Mesenchymal stem cell (in vitro differentiated cells and primary cell): ENCODE measurements around the gene TSPAN8.

Experiments used
- DNase-seq: peaks from one replicate; pipeline ENCODE4 v3.0.0-alpha.2; 2013
- H2AFZ ChIP-seq: one replicate; pipeline ENCODE4 v1.6.1; 2013; ENCODE audit warnings: low read depth, mild to moderate bottlenecking, control low read depth, inconsistent platforms, low read length, moderate library complexity
- H2AK5ac ChIP-seq: 2 replicates; pipeline ENCODE4 v1.6.1; 2013; ENCODE audit warnings: low read length, moderate library complexity, mild to moderate bottlenecking, inconsistent platforms; ENCODE audit not compliant: severe bottlenecking
- H2BK120ac ChIP-seq: one replicate; pipeline ENCODE4 v1.6.1; 2013; ENCODE audit warnings: low read depth, mild to moderate bottlenecking, inconsistent platforms, low read length, moderate library complexity
- H2BK12ac ChIP-seq, 2 experiments: one replicate each; pipeline ENCODE4 v1.6.1; 2013; ENCODE audit warnings: inconsistent platforms in 2 of 2, low read length in 2 of 2, mild to moderate bottlenecking in 2 of 2, moderate library complexity in 2 of 2, control low read depth in 1 of 2
- H2BK15ac ChIP-seq: one replicate; pipeline ENCODE4 v1.6.1; 2013; ENCODE audit warnings: mild to moderate bottlenecking, low read depth, inconsistent platforms; ENCODE audit not compliant: poor library complexity, severe bottlenecking
- H2BK5ac ChIP-seq: 2 replicates; pipeline ENCODE4 v1.6.1; 2013; ENCODE audit warnings: low read depth, mild to moderate bottlenecking, low read length, control low read depth, inconsistent platforms; ENCODE audit not compliant: poor library complexity, severe bottlenecking
- H3K14ac ChIP-seq, 2 experiments: one replicate each; pipeline ENCODE4 v1.6.1; 2013; ENCODE audit warnings: inconsistent platforms in 2 of 2, low read length in 2 of 2, control low read depth in 1 of 2, mild to moderate bottlenecking in 1 of 2, moderate library complexity in 1 of 2
- H3K18ac ChIP-seq, 2 experiments: one replicate each; pipeline ENCODE4 v1.6.1; 2013; ENCODE audit warnings: inconsistent platforms in 2 of 2, low read length in 2 of 2, control low read depth in 1 of 2, low read depth in 1 of 2, mild to moderate bottlenecking in 1 of 2
- H3K23ac ChIP-seq, 2 experiments: one replicate each; pipeline ENCODE4 v1.6.1; 2013; ENCODE audit warnings: inconsistent platforms in 2 of 2, low read length in 2 of 2, mild to moderate bottlenecking in 2 of 2, moderate library complexity in 2 of 2, control low read depth in 1 of 2
- H3K27ac ChIP-seq: 2 replicates; pipeline ENCODE4 v1.5.1; 2013; ENCODE audit warnings: mild to moderate bottlenecking, moderate library complexity, low read length, control low read depth, inconsistent platforms; ENCODE audit not compliant: poor library complexity, severe bottlenecking
- H3K27me3 ChIP-seq, 2 experiments: 2 replicates each; pipeline versions ENCODE4 v1.6.1 to v1.7.0; 2013; ENCODE audit warnings: low read length in 2 of 2, mild to moderate bottlenecking in 2 of 2, moderate library complexity in 2 of 2, control low read depth in 1 of 2, inconsistent platforms in 1 of 2; ENCODE audit not compliant: control insufficient read depth in 1 of 2, insufficient read depth in 1 of 2
- H3K36me3 ChIP-seq, 2 experiments: 2 replicates each; pipeline versions ENCODE4 v1.6.1 to v1.7.0; 2013; ENCODE audit warnings: low read length in 2 of 2, control low read depth in 1 of 2, inconsistent platforms in 1 of 2, low read depth in 1 of 2, mild to moderate bottlenecking in 1 of 2; ENCODE audit not compliant: insufficient read depth in 2 of 2, control insufficient read depth in 1 of 2
- H3K4ac ChIP-seq, 2 experiments: one replicate each; pipeline ENCODE4 v1.6.1; 2013; ENCODE audit warnings: inconsistent platforms in 2 of 2, low read length in 2 of 2, mild to moderate bottlenecking in 2 of 2, moderate library complexity in 2 of 2, control low read depth in 1 of 2, low read depth in 1 of 2
- H3K4me1 ChIP-seq: 2 replicates; pipeline ENCODE4 v1.6.1; 2013; ENCODE audit warnings: low read depth, low read length, control low read depth; ENCODE audit not compliant: control insufficient read depth, insufficient read depth
- H3K4me2 ChIP-seq: 2 replicates; pipeline ENCODE4 v1.6.1; 2013; ENCODE audit warnings: low read length, mild to moderate bottlenecking, inconsistent platforms; ENCODE audit not compliant: poor library complexity, severe bottlenecking
- H3K4me3 ChIP-seq, 2 experiments: 2 replicates each; pipeline versions ENCODE4 v1.5.1 to v1.7.0; 2013; ENCODE audit warnings: low read length in 2 of 2, mild to moderate bottlenecking in 2 of 2, control low read depth in 1 of 2, low read depth in 1 of 2; ENCODE audit not compliant: insufficient read depth in 1 of 2
- H3K79me1 ChIP-seq: replicated peaks from 2 replicates; pipeline ENCODE4 v1.6.1; 2013; ENCODE audit warnings: mild to moderate bottlenecking, control low read depth, low read length, inconsistent platforms; ENCODE audit not compliant: poor library complexity, severe bottlenecking
- H3K9ac ChIP-seq: 2 replicates; pipeline ENCODE4 v1.7.0; 2013; ENCODE audit warnings: mild to moderate bottlenecking, low read length, moderate library complexity
- H3K9me3 ChIP-seq: 2 replicates; pipeline ENCODE4 v1.7.0; 2013; ENCODE audit warnings: mild to moderate bottlenecking, low read length; ENCODE audit not compliant: control insufficient read depth
- H4K8ac ChIP-seq: one replicate; pipeline ENCODE4 v1.6.1; 2013; ENCODE audit warnings: inconsistent platforms, mild to moderate bottlenecking, low read length, moderate library complexity
- H4K91ac ChIP-seq: one replicate; pipeline ENCODE4 v1.6.1; 2013; ENCODE audit warnings: mild to moderate bottlenecking, low read length, inconsistent platforms
- WGBS: methylation state at CpG from one replicate; pipeline ENCODE4 v1.1.7; 2013; ENCODE audit warnings: mixed read lengths; 5-methylcytosine and 5-hydroxymethylcytosine counted together

Gene TSPAN8

DNA sequence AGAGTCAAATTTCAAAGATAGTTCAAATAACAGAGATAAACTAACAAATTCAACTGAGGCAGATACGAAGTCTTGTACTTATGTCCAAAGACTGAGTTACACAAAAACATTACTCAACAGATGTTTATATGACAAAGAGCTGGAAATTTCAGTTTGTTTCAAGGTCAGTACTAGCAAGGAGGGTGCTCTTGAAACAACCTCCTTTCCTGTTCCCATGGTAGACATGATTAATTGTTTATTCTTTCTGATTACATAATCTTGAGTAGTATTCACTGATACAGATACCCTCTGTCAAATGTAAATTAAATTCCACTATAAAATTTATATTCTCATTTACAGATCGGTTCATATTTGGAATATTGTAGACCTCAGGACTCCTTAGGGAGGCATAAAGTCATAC, 23.4 kb downstream of the TSPAN8 start:
- Histone ChIP-seq H3K4me2 (no peak overlapping the region), H3K27me3 (no peaks in the 10 kb centered on the region), H3K4ac (no peak overlapping the region), H3K14ac (no peak overlapping the region), H3K4me1 (no peaks in the 10 kb centered on the region), H2BK120ac (no peak overlapping the region), H3K36me3 (no peaks in the 10 kb centered on the region), H3K18ac (no peak overlapping the region), H3K9me3 (no peaks in the 10 kb centered on the region), H3K4me3 (no peak overlapping the region), H2AK5ac (no peak overlapping the region), H3K9ac (no peak overlapping the region), H4K91ac (no peak overlapping the region), H3K79me1 (no peaks in the 10 kb centered on the region), H3K27ac (no peak overlapping the region), H2BK12ac (no peak overlapping the region), H2BK5ac (no peak overlapping the region), H2BK15ac (no peak overlapping the region), H4K8ac (no peak overlapping the region), H3K23ac (no peak overlapping the region), H2AFZ (no peak overlapping the region)
- 0% methylated on average over 1 of the region's 2 CpGs for WGBS
- peak; percentile 4 for DNase-seq

DNA sequence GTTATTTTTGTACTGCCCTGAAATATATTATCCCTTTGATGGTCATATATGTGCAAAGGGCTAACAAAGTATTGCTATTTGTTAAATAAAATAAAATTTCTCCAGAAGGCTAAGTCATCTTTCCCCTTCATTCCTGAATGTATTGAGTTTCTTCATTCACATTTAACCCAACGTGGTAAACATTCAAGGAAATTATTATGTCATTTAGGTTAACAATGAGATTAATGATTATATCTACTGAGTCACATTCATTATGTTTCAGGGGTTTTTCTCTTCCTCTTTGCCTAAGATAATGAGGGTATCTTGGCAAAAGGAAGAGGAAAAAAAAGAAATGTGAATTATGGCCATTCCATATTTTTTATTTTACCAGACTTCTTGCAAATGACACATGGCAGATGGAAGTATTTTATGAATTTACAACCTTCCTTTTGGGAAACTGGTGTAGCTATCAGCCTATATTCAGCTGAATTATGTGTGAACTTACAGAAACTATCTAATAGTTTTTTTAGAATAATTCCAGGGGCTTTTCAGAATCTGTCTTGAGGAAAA, 27.2 kb downstream of the TSPAN8 start:
- no peak overlapping the region for H2AK5ac ChIP-seq
- no peak overlapping the region for H3K4ac ChIP-seq
- H2BK12ac ChIP-seq: no peak overlapping the region
- no CpG with 5 or more reads among the region's 1 CpG for WGBS
- H4K8ac ChIP-seq: no peak overlapping the region
- no peak overlapping the region for H3K18ac ChIP-seq
- no peaks in the 10 kb centered on the region for H3K36me3 ChIP-seq
- H3K23ac ChIP-seq: no peak overlapping the region
- H4K91ac ChIP-seq: no peak overlapping the region
- H3K4me2 ChIP-seq: no peak overlapping the region
- no peaks in the 10 kb centered on the region for H3K27me3 ChIP-seq
- no peak overlapping the region for H3K27ac ChIP-seq
- no peak overlapping the region for H3K4me3 ChIP-seq
- H2BK5ac ChIP-seq: no peak overlapping the region
- H2BK120ac ChIP-seq: no peak overlapping the region
- no peak for DNase-seq
- H3K4me1 ChIP-seq: no peaks in the 10 kb centered on the region
- H3K9ac ChIP-seq: no peak overlapping the region
- H3K14ac ChIP-seq: no peak overlapping the region
- no peaks in the 10 kb centered on the region for H3K79me1 ChIP-seq
- no peak overlapping the region for H2AFZ ChIP-seq
- H3K9me3 ChIP-seq: no peaks in the 10 kb centered on the region
- no peak overlapping the region for H2BK15ac ChIP-seq

DNA sequence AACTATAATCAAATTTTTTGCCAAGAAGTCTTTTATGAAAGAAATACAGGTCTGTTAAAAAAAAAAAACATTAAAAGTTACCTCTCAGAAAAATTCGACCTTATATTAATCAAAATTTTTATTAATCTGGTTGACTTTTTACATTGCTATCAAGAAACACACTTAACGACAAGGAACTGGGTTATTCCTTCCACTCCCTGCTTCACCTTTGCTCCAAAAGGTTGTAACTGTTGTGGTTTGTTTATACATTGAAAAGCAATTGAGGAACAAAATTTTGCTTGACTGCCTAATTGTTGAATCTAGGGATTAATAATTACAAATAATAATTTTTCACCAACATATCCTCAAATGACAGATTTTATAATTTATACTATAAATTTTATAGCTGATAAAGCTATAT, 28.4 kb downstream of the TSPAN8 start:
- Histone ChIP-seq H3K36me3 (no peaks in the 10 kb centered on the region), H3K4me2 (no peak overlapping the region), H3K4me3 (no peak overlapping the region), H2BK120ac (no peak overlapping the region), H3K4me1 (no peaks in the 10 kb centered on the region), H3K9ac (no peak overlapping the region), H3K18ac (no peak overlapping the region), H4K8ac (no peak overlapping the region), H3K4ac (no peak overlapping the region), H3K27ac (no peak overlapping the region), H2BK12ac (no peak overlapping the region), H3K27me3 (no peaks in the 10 kb centered on the region), H2AK5ac (no peak overlapping the region), H2BK5ac (no peak overlapping the region), H2BK15ac (no peak overlapping the region), H2AFZ (no peak overlapping the region), H4K91ac (no peak overlapping the region), H3K79me1 (no peaks in the 10 kb centered on the region), H3K14ac (no peak overlapping the region), H3K9me3 (no peaks in the 10 kb centered on the region), H3K23ac (no peak overlapping the region)
- no CpG with 5 or more reads among the region's 2 CpGs for WGBS
- DNase-seq: no peak

DNA sequence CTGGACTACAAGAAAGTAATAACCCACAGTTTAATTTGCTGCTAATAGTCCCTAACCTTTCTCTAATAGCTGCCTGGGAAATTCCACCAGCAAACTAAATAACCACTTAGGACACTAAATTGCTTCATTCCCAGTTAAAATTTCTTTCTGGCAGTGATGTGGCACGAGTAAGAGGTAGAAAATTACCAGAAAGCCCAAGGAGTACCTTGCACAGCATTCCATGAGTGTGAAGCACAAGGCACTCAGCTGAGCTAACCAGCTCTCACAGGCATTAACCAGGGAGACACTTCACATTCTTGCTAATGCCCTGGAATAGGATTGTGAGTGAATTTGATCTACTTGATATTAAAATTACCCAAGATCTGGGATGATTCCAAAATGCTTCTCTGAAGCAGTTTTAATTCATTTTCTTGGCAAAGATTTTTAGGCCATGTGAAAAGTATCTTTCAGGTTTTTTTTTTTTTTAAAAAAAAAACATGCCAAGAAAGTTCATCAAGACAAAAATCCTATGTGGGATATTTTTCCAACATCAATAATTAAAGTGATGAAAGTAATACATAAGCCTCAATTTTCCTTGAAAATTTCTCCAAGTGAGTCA, 29.5 kb downstream of the TSPAN8 start:
- H3K9me3 ChIP-seq: no peaks in the 10 kb centered on the region
- no peak overlapping the region for H3K4me2 ChIP-seq
- no peak overlapping the region for H3K14ac ChIP-seq
- no peak overlapping the region for H2AFZ ChIP-seq
- H3K4me1 ChIP-seq: no peaks in the 10 kb centered on the region
- H3K23ac ChIP-seq: no peak overlapping the region
- H2BK5ac ChIP-seq: no peak overlapping the region
- H3K4ac ChIP-seq: no peak overlapping the region
- H3K27ac ChIP-seq: peak overlapping the region; percentile 64
- H3K9ac ChIP-seq: no peak overlapping the region
- DNase-seq: no peak
- H2AK5ac ChIP-seq: no peak overlapping the region
- no peak overlapping the region for H2BK120ac ChIP-seq
- WGBS: 25% methylated on average over 1 of the region's 1 CpG
- no peak overlapping the region for H3K18ac ChIP-seq
- H3K27me3 ChIP-seq: no peaks in the 10 kb centered on the region
- H4K91ac ChIP-seq: no peak overlapping the region
- H2BK12ac ChIP-seq: no peak overlapping the region
- H4K8ac ChIP-seq: no peak overlapping the region
- no peaks in the 10 kb centered on the region for H3K36me3 ChIP-seq
- no peak overlapping the region for H2BK15ac ChIP-seq
- no peaks in the 10 kb centered on the region for H3K79me1 ChIP-seq
- H3K4me3 ChIP-seq: no peak overlapping the region
